ENCODE measurements around the gene MCF2L2.

Gene MCF2L2

GRCh38 chr3:183437061-183437460 is 8.6 kb upstream of the MCF2L2 start:
- ChIA-PET POLR2A (interaction anchor here (0.6 kb wide), 1 partner anchor 8 kb away, joined by 3 read pairs; the partner anchor contains the start of gene MCF2L2), CTCF (no interaction called here)
- no peak for DNase-seq (ENCODE audit: extremely low spot score)
- TF ChIP-seq LEF1 (IDR thresholded peaks at IDR 0.05; ENCODE audit: borderline replicate concordance) = no peak
- TF ChIP-seq SUZ12 (IDR thresholded peaks at IDR 0.05) = no peak
- TF ChIP-seq ELF4 (IDR thresholded peaks at IDR 0.05) = no peak
- no peak for TF ChIP-seq CTBP1 (IDR thresholded peaks at IDR 0.05; ENCODE audit: borderline replicate concordance)
- no peak for TF ChIP-seq ARNT (IDR thresholded peaks at IDR 0.05)
- no peak for TF ChIP-seq FOXM1 (IDR thresholded peaks at IDR 0.05; ENCODE audit: borderline replicate concordance)
- TF ChIP-seq BHLHE40 (IDR thresholded peaks at IDR 0.05; ENCODE audit: borderline replicate concordance) = no peak
- no peak for TF ChIP-seq HDGF (IDR thresholded peaks at IDR 0.05; ENCODE audit: borderline replicate concordance)
- TF ChIP-seq L3MBTL2 (conservative IDR thresholded peaks at IDR 0.05) = no peak
- TF ChIP-seq FOXA1 (IDR thresholded peaks at IDR 0.05) = no peak
- no peak for TF ChIP-seq TARDBP (IDR thresholded peaks at IDR 0.05)
- TF ChIP-seq FOXK2 (IDR thresholded peaks at IDR 0.05) = no peak
- TF ChIP-seq NFRKB (IDR thresholded peaks at IDR 0.05) = no peak
- TF ChIP-seq ZNF384 (IDR thresholded peaks at IDR 0.05) = no peak
- TF ChIP-seq, protein P1, sequence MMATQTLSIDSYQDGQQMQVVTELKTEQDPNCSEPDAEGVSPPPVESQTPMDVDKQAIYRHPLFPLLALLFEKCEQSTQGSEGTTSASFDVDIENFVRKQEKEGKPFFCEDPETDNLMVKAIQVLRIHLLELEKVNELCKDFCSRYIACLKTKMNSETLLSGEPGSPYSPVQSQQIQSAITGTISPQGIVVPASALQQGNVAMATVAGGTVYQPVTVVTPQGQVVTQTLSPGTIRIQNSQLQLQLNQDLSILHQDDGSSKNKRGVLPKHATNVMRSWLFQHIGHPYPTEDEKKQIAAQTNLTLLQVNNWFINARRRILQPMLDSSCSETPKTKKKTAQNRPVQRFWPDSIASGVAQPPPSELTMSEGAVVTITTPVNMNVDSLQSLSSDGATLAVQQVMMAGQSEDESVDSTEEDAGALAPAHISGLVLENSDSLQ (IDR thresholded peaks at IDR 0.05) = no peak
- no peak for TF ChIP-seq SP1 (IDR thresholded peaks at IDR 0.05)

DNA sequence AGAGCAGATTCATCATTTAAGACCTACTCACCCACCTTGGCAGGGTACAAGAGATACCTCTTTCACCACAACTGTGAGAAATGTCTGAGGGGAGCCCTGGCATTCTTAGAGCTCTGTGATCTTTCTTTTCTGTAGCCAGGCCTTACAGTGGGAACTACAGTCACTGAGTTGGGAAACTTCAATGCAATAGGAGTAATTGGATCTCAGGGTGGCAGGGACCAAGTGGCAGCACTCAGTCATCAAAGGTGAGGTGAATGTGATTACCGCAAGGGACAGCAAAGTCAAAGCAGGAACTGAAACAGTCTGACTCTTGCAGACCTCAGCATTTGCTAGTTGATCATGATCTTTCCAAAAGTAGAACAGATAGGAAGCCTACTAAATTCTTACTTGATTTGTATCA is 7.2 kb upstream of the MCF2L2 start:
- POLR2A ChIA-PET = no interaction called here
- CTCF ChIA-PET = interaction anchor here (0.6 kb wide), 1 partner anchor 21 kb away, joined by 4 read pairs; no protein-coding TSS in a partner anchor
- DNase-seq (ENCODE audit: extremely low spot score) = no peak
- TF ChIP-seq FOXM1 (IDR thresholded peaks at IDR 0.05; ENCODE audit: borderline replicate concordance) = no peak
- TF ChIP-seq BHLHE40 (IDR thresholded peaks at IDR 0.05; ENCODE audit: borderline replicate concordance) = no peak
- TF ChIP-seq ARNT (IDR thresholded peaks at IDR 0.05) = no peak
- no peak for TF ChIP-seq TARDBP (IDR thresholded peaks at IDR 0.05)
- TF ChIP-seq NFRKB (IDR thresholded peaks at IDR 0.05) = no peak
- no peak for TF ChIP-seq FOXK2 (IDR thresholded peaks at IDR 0.05)
- TF ChIP-seq LEF1 (IDR thresholded peaks at IDR 0.05; ENCODE audit: borderline replicate concordance) = no peak
- TF ChIP-seq SUZ12 (IDR thresholded peaks at IDR 0.05) = no peak
- TF ChIP-seq FOXA1 (IDR thresholded peaks at IDR 0.05) = no peak
- TF ChIP-seq, protein P1 (IDR thresholded peaks at IDR 0.05) = no peak
- no peak for TF ChIP-seq SP1 (IDR thresholded peaks at IDR 0.05)
- no peak for TF ChIP-seq CTBP1 (IDR thresholded peaks at IDR 0.05; ENCODE audit: borderline replicate concordance)

DNA sequence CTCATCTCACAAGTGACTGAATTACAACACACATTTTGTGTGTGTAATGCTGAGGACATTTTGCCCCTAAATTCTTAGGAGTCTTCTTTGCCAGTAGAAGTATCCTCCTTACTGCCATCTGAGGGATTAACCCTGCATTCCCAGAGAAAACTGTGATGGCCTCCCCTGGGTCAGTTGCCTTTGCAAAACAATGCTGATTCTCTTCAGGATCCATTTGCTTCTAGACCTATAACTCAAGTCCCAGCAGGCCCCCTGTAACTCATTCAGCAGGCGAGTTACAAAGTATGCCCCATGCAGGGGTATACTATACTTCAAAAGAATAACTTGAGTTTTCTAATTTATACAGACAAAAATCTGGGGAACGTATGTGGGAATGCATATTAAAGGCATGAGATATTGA is 6.6 kb upstream of the MCF2L2 start:
- POLR2A ChIA-PET = no interaction called here
- CTCF ChIA-PET = interaction anchor here (0.6 kb wide), 1 partner anchor 21 kb away, joined by 4 read pairs; no protein-coding TSS in a partner anchor
- no peak for DNase-seq (ENCODE audit: extremely low spot score)
- TF ChIP-seq FOXM1 (IDR thresholded peaks at IDR 0.05; ENCODE audit: borderline replicate concordance) (no peak), ELF4 (IDR thresholded peaks at IDR 0.05) (no peak), NFRKB (IDR thresholded peaks at IDR 0.05) (no peak), BHLHE40 (IDR thresholded peaks at IDR 0.05; ENCODE audit: borderline replicate concordance) (no peak), FOXA1 (IDR thresholded peaks at IDR 0.05) (no peak), HDGF (IDR thresholded peaks at IDR 0.05; ENCODE audit: borderline replicate concordance) (no peak), CTBP1 (IDR thresholded peaks at IDR 0.05; ENCODE audit: borderline replicate concordance) (no peak), LEF1 (IDR thresholded peaks at IDR 0.05; ENCODE audit: borderline replicate concordance) (no peak), ARNT (IDR thresholded peaks at IDR 0.05) (no peak), L3MBTL2 (conservative IDR thresholded peaks at IDR 0.05) (no peak), TARDBP (IDR thresholded peaks at IDR 0.05) (no peak), FOXK2 (IDR thresholded peaks at IDR 0.05) (no peak), SUZ12 (IDR thresholded peaks at IDR 0.05) (no peak), SP1 (IDR thresholded peaks at IDR 0.05) (no peak), ZNF384 (IDR thresholded peaks at IDR 0.05) (no peak)
- TF ChIP-seq, protein P1 (IDR thresholded peaks at IDR 0.05) = no peak

DNA sequence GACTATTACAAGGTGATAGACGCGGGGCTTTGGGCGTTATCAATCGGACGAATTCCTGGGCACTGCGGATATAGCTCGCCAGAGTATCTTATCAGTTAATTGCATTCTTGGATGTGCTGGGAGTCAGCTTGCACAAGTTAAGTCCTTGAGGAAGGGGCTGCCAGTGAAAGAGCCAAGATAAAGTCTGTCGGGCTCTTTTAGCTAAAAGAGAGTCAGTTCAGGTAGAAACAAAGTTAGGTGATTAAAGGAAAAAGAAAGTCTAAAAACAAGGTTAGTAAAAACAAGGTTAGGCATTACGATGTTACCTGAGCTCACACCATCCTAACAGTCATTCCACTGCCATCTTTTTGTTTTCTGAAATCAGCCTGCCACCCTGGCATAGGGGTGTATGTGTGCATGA is 6.1 kb upstream of the MCF2L2 start:
- ChIA-PET POLR2A (no interaction called here), CTCF (no interaction called here)
- DNase-seq (ENCODE audit: extremely low spot score) = no peak
- TF ChIP-seq FOXM1 (IDR thresholded peaks at IDR 0.05; ENCODE audit: borderline replicate concordance) (no peak), SP1 (IDR thresholded peaks at IDR 0.05) (no peak), ARNT (IDR thresholded peaks at IDR 0.05) (no peak), ZNF384 (IDR thresholded peaks at IDR 0.05) (no peak), FOXA1 (IDR thresholded peaks at IDR 0.05) (no peak), SUZ12 (IDR thresholded peaks at IDR 0.05) (no peak), FOXK2 (IDR thresholded peaks at IDR 0.05) (no peak), HDGF (IDR thresholded peaks at IDR 0.05; ENCODE audit: borderline replicate concordance) (no peak), ELF4 (IDR thresholded peaks at IDR 0.05) (no peak), LEF1 (IDR thresholded peaks at IDR 0.05; ENCODE audit: borderline replicate concordance) (no peak), BHLHE40 (IDR thresholded peaks at IDR 0.05; ENCODE audit: borderline replicate concordance) (no peak), TARDBP (IDR thresholded peaks at IDR 0.05) (no peak), NFRKB (IDR thresholded peaks at IDR 0.05) (no peak), CTBP1 (IDR thresholded peaks at IDR 0.05; ENCODE audit: borderline replicate concordance) (no peak), L3MBTL2 (conservative IDR thresholded peaks at IDR 0.05) (no peak)
- TF ChIP-seq, protein P1 (IDR thresholded peaks at IDR 0.05) = no peak

DNA sequence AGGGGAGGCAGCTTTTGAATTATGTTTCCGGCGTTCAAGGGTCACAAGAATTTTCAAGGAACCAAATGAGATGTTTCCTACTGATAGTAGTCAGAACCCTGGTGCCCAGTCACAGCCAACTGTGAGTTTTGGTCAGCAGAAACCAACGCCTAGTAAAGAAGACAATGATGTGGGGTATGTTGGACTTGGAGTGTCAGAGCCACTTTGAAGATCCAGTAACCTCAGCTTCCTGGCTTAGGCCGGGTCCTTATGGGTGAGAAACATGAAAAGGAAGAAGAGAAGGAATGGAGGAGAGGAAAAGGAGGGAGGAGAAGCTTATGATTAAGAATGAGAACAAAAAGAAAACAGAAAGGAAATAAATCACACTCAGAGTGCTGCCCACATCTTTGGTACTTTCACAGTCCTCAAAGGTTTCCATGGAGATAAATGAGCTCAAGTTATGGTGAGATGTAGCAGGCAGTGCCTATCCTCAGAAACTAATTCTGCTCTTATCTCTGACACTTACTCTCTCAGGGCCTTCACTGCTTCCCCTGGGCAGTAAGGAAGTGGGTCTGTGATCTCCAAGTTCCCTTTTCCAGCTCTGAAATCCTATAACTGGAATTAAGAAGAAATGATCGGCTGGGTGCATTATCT is 2.0 kb upstream of the MCF2L2 start:
- no peak for DNase-seq (ENCODE audit: extremely low spot score)
- CTCF ChIA-PET = no interaction called here
- POLR2A ChIA-PET = no interaction called here
- TF ChIP-seq FOXM1 (IDR thresholded peaks at IDR 0.05; ENCODE audit: borderline replicate concordance) = no peak
- TF ChIP-seq HDGF (IDR thresholded peaks at IDR 0.05; ENCODE audit: borderline replicate concordance) = no peak
- TF ChIP-seq, protein P1 (IDR thresholded peaks at IDR 0.05) = no peak
- no peak for TF ChIP-seq SUZ12 (IDR thresholded peaks at IDR 0.05)
- TF ChIP-seq BHLHE40 (IDR thresholded peaks at IDR 0.05; ENCODE audit: borderline replicate concordance) = no peak
- no peak for TF ChIP-seq L3MBTL2 (conservative IDR thresholded peaks at IDR 0.05)
- TF ChIP-seq FOXK2 (IDR thresholded peaks at IDR 0.05) = no peak
- TF ChIP-seq SP1 (IDR thresholded peaks at IDR 0.05) = no peak
- TF ChIP-seq NFRKB (IDR thresholded peaks at IDR 0.05) = no peak
- TF ChIP-seq CTBP1 (IDR thresholded peaks at IDR 0.05; ENCODE audit: borderline replicate concordance) = no peak
- no peak for TF ChIP-seq LEF1 (IDR thresholded peaks at IDR 0.05; ENCODE audit: borderline replicate concordance)
- TF ChIP-seq FOXA1 (IDR thresholded peaks at IDR 0.05) = no peak
- TF ChIP-seq ELF4 (IDR thresholded peaks at IDR 0.05) = no peak
- no peak for TF ChIP-seq ZNF384 (IDR thresholded peaks at IDR 0.05)
- TF ChIP-seq TARDBP (IDR thresholded peaks at IDR 0.05) = no peak
- TF ChIP-seq ARNT (IDR thresholded peaks at IDR 0.05) = no peak

All from HEK293T (cell line).